BLaER1 treated with 17β-estradiol and CSF1 and Interleukin-3, amounts not matched to agents 10 nM and 100 nM (cell line): ENCODE results near the gene AMIGO1.

Experiments
- H3K27ac ChIP-seq, 11 experiments: shearing (Covaris generic); formaldehyde crosslinking; 2 replicates each; pipeline ENCODE4 v1.8.1; 2022
- H3K27me3 ChIP-seq, 11 experiments: shearing (Covaris generic); formaldehyde crosslinking; 2 replicates each; pipeline ENCODE4 v1.8.1; 2022
- H3K36me3 ChIP-seq, 11 experiments: shearing (Covaris generic); formaldehyde crosslinking; 2 replicates each; pipeline ENCODE4 v1.8.1; 2022
- H3K4me1 ChIP-seq, 10 experiments: shearing (Covaris generic); formaldehyde crosslinking; 2 replicates each; pipeline ENCODE4 v1.8.1; 2022
- H3K4me2 ChIP-seq, 11 experiments: shearing (Covaris generic); formaldehyde crosslinking; 2 replicates each; pipeline ENCODE4 v1.8.1; 2022
- H3K4me3 ChIP-seq, 10 experiments: shearing (Covaris generic); formaldehyde crosslinking; 2 replicates each; pipeline ENCODE4 v1.8.1; 2022
- H3K9ac ChIP-seq, 11 experiments: shearing (Covaris generic); formaldehyde crosslinking; 2 replicates each; pipeline ENCODE4 v1.8.1; 2022
- H3K9me3 ChIP-seq, 11 experiments: shearing (Covaris generic); formaldehyde crosslinking; replicated peaks in 1 of 11; 2 replicates each; pipeline ENCODE4 v1.8.1; 2022
- H4K20me1 ChIP-seq, 11 experiments: shearing (Covaris generic); formaldehyde crosslinking; 2 replicates each; pipeline ENCODE4 v1.8.1; 2022
- Cebpa-rat ChIP-seq, 11 experiments: shearing (Covaris generic); IDR thresholded peaks; 2 replicates each; pipeline ENCODE4 v1.8.1; 2022

The AMIGO1 gene

GRCh38 chr1:109543988-109544735 lies 34.6 kb upstream of the AMIGO1 start:
- H3K9ac ChIP-seq: peak overlapping the region in 1 of 11 experiments; percentile 6; a peak in 1 of 22 replicates

GRCh38 chr1:109543283-109543987 lies 33.9 kb upstream of the AMIGO1 start:
- no peak overlapping the region for H3K27ac ChIP-seq
- H3K9me3 ChIP-seq: no peaks in the 10 kb centered on the region
- no peak overlapping the region for H3K4me3 ChIP-seq
- peak overlapping the region in 1 of 11 experiments; percentile 6; a peak in 1 of 22 replicates for H3K9ac ChIP-seq
- no peak for TF ChIP-seq Cebpa-rat (IDR thresholded peaks at IDR 0.05)
- H3K27me3 ChIP-seq: no peaks in the 10 kb centered on the region; a peak in 1 of 22 replicates
- no peaks in the 10 kb centered on the region for H3K36me3 ChIP-seq
- H4K20me1 ChIP-seq: no peaks in the 10 kb centered on the region; a peak in 1 of 22 replicates
- H3K4me1 ChIP-seq: peaks cover 11 to 31% (median 22%) of the 10 kb centered on the region in 10 experiments; a peak in 19 of 20 replicates
- H3K4me2 ChIP-seq: no peak overlapping the region

More at GRCh38 chr1:109543988-109544735, 34.6 kb upstream of the AMIGO1 start:
- no peaks in the 10 kb centered on the region for H3K9me3 ChIP-seq
- H4K20me1 ChIP-seq: peaks cover 0 to 6% (median 2%) of the 10 kb centered on the region in 11 experiments; a peak in 13 of 22 replicates
- H3K4me2 ChIP-seq: no peak overlapping the region
- H3K27ac ChIP-seq: no peak overlapping the region
- peaks cover 11 to 31% (median 22%) of the 10 kb centered on the region in 10 experiments; a peak in 19 of 20 replicates for H3K4me1 ChIP-seq
- no peak overlapping the region for H3K4me3 ChIP-seq
- no peak for TF ChIP-seq Cebpa-rat (IDR thresholded peaks at IDR 0.05)
- no peaks in the 10 kb centered on the region; a peak in 1 of 22 replicates for H3K27me3 ChIP-seq
- H3K36me3 ChIP-seq: no peaks in the 10 kb centered on the region

- Histone ChIP-seq H3K27ac (no peak overlapping the region), H3K9ac (no peak overlapping the region), H3K4me2 (no peak overlapping the region), H3K4me3 (no peak overlapping the region), H3K9me3 (no peaks in the 10 kb centered on the region), H3K36me3 (no peaks in the 10 kb centered on the region), H3K4me1 (peaks cover 11 to 29% (median 21%) of the 10 kb centered on the region in 10 experiments; a peak in 19 of 20 replicates), H4K20me1 (no peaks in the 10 kb centered on the region), H3K27me3 (no peaks in the 10 kb centered on the region; a peak in 1 of 22 replicates)
- TF ChIP-seq Cebpa-rat (IDR thresholded peaks at IDR 0.05): no peak
Measured at GRCh38 chr1:109542657-109543056, 33.1 kb upstream of the AMIGO1 start.

GRCh38 chr1:109541102-109541501 lies 31.6 kb upstream of the AMIGO1 start:
- Histone ChIP-seq H3K4me2 (peak overlapping the region in 9 of 11 experiments; percentile 0 to 60 (median 33); a peak in 14 of 22 replicates), H3K27ac (no peak overlapping the region), H3K4me1 (peaks cover 0 to 17% (median 11%) of the 10 kb centered on the region in 10 experiments; a peak in 12 of 20 replicates)

GRCh38 chr1:109539676-109540075 lies 30.1 kb upstream of the AMIGO1 start, which contains the start of gene GPR61:
Gene GPR61 (plus strand): TSS chr1:109539872. CDS start chr1:109543023, 3,151 bp downstream.
- H3K27ac ChIP-seq: no peak within 1 kb of the TSS
- H3K4me2 ChIP-seq: peak within 1 kb of the TSS in 8 of 11 experiments; percentile 0 to 60 (median 36); a peak in 13 of 22 replicates
- no peaks in the 10 kb centered on the region for H3K9me3 ChIP-seq
- no peak for TF ChIP-seq Cebpa-rat (IDR thresholded peaks at IDR 0.05)
- H4K20me1 ChIP-seq: no peaks in the 10 kb centered on the region; a peak in 2 of 22 replicates
- H3K4me3 ChIP-seq: no peak within 1 kb of the TSS
- no peak within 1 kb of the TSS for H3K9ac ChIP-seq
- peaks cover 0 to 30% (median 22%) of the 10 kb centered on the region in 10 experiments; a peak in 12 of 20 replicates for H3K4me1 ChIP-seq
- no peaks in the 10 kb centered on the region for H3K36me3 ChIP-seq
- H3K27me3 ChIP-seq: no peaks in the 10 kb centered on the region; a peak in 1 of 22 replicates

More at GRCh38 chr1:109541102-109541501, 31.6 kb upstream of the AMIGO1 start:
- Histone ChIP-seq H3K27me3 (no peaks in the 10 kb centered on the region; a peak in 1 of 22 replicates), H3K9me3 (no peaks in the 10 kb centered on the region), H4K20me1 (no peaks in the 10 kb centered on the region; a peak in 1 of 22 replicates), H3K4me3 (no peak overlapping the region), H3K9ac (no peak overlapping the region), H3K36me3 (no peaks in the 10 kb centered on the region)
- TF ChIP-seq Cebpa-rat (IDR thresholded peaks at IDR 0.05): no peak

GRCh38 chr1:109538827-109539555 lies 29.5 kb upstream of the AMIGO1 start:
- Histone ChIP-seq H3K4me1 (peaks cover 0 to 30% (median 22%) of the 10 kb centered on the region in 10 experiments; a peak in 12 of 20 replicates), H4K20me1 (no peaks in the 10 kb centered on the region; a peak in 2 of 22 replicates), H3K9me3 (no peaks in the 10 kb centered on the region), H3K9ac (no peak overlapping the region), H3K4me2 (no peak overlapping the region), H3K36me3 (no peaks in the 10 kb centered on the region), H3K27me3 (no peaks in the 10 kb centered on the region; a peak in 1 of 22 replicates), H3K27ac (no peak overlapping the region), H3K4me3 (no peak overlapping the region)
- no peak for TF ChIP-seq Cebpa-rat (IDR thresholded peaks at IDR 0.05)

- H3K4me1 ChIP-seq: peaks cover 2 to 35% (median 24%) of the 10 kb centered on the region in 10 experiments; a peak in 19 of 20 replicates
- TF ChIP-seq Cebpa-rat (IDR thresholded peaks at IDR 0.05): no peak
Measured at GRCh38 chr1:109537450-109538178, 28.1 kb upstream of the AMIGO1 start.

GRCh38 chr1:109535971-109536491 lies 26.5 kb upstream of the AMIGO1 start:
- peaks cover 11 to 47% (median 36%) of the 10 kb centered on the region in 10 experiments; a peak in 19 of 20 replicates for H3K4me1 ChIP-seq
- H3K4me3 ChIP-seq: no peak overlapping the region; a peak in 1 of 20 replicates
- no peak overlapping the region for H3K27ac ChIP-seq
- no peaks in the 10 kb centered on the region for H3K36me3 ChIP-seq
- H3K9ac ChIP-seq: peak overlapping the region in 7 of 11 experiments; percentile 16 to 52 (median 23); a peak in 4 of 22 replicates
- H3K27me3 ChIP-seq: no peaks in the 10 kb centered on the region; a peak in 1 of 22 replicates
- H3K4me2 ChIP-seq: peak overlapping the region in 8 of 11 experiments; percentile 20 to 68 (median 51); a peak in 12 of 22 replicates
- TF ChIP-seq Cebpa-rat (IDR thresholded peaks at IDR 0.05): no peak
- H4K20me1 ChIP-seq: no peaks in the 10 kb centered on the region; a peak in 2 of 22 replicates
- no peaks in the 10 kb centered on the region for H3K9me3 ChIP-seq

More at GRCh38 chr1:109537450-109538178, 28.1 kb upstream of the AMIGO1 start:
- Histone ChIP-seq H4K20me1 (no peaks in the 10 kb centered on the region; a peak in 2 of 22 replicates), H3K27me3 (no peaks in the 10 kb centered on the region; a peak in 1 of 22 replicates), H3K27ac (no peak overlapping the region), H3K4me2 (no peak overlapping the region), H3K36me3 (no peaks in the 10 kb centered on the region), H3K9ac (no peak overlapping the region), H3K9me3 (no peaks in the 10 kb centered on the region), H3K4me3 (no peak overlapping the region)
